Measurements from ENCODE around the gene KCNJ16.

Gene KCNJ16

GRCh38 chr17:70047619-70048419 lies 27.2 kb upstream of the KCNJ16 start:
- H3K27me3 ChIP-seq (ENCODE audit: low read depth, low read length) = no peaks in the 10 kb centered on the region
- H3K4me2 ChIP-seq (ENCODE audit: low read length) = no peak overlapping the region
- H3K9me3 ChIP-seq (ENCODE audit: insufficient read depth, low read length) = 0 out of 2 replicates have a peak, but pooled peaks cover 4% of the 10 kb centered on the region
- TF ChIP-seq CTCF (IDR thresholded peaks at IDR 0.05; ENCODE audit: low read depth, low read length) (no peak), EZH2phosphoT487 (IDR thresholded peaks at IDR 0.05; ENCODE audit: low read depth) (no peak)
- no peak overlapping the region for H3K9ac ChIP-seq (ENCODE audit: low read length)
- H2AFZ ChIP-seq (ENCODE audit: low read depth, low read length) = no peak overlapping the region
- H3K36me3 ChIP-seq (replicated peaks; ENCODE audit: low read depth, low read length) = no peaks in the 10 kb centered on the region
- no peak overlapping the region for H3K4me3 ChIP-seq (ENCODE audit: low read length)
- no peak overlapping the region for H3K27ac ChIP-seq (ENCODE audit: low read length)
- H4K20me1 ChIP-seq (ENCODE audit: insufficient read depth, low read length) = no peaks in the 10 kb centered on the region
- H3K4me1 ChIP-seq (ENCODE audit: low read length) = peaks cover 4% of the 10 kb centered on the region
- no peaks in the 10 kb centered on the region for H3K79me2 ChIP-seq (ENCODE audit: low read length)

GRCh38 chr17:70049801-70050591 lies 25.0 kb upstream of the KCNJ16 start:
- peaks cover 14% of the 10 kb centered on the region for H3K4me1 ChIP-seq (ENCODE audit: low read length)
- TF ChIP-seq CTCF (IDR thresholded peaks at IDR 0.05; ENCODE audit: low read depth, low read length) = no peak
- TF ChIP-seq EZH2phosphoT487 (IDR thresholded peaks at IDR 0.05; ENCODE audit: low read depth) = no peak
- H3K9ac ChIP-seq (ENCODE audit: low read length) = no peak overlapping the region
- H3K27ac ChIP-seq (ENCODE audit: low read length) = no peak overlapping the region
- no peak overlapping the region for H2AFZ ChIP-seq (ENCODE audit: low read depth, low read length)
- no peaks in the 10 kb centered on the region for H3K79me2 ChIP-seq (ENCODE audit: low read length)
- no peak overlapping the region for H3K4me2 ChIP-seq (ENCODE audit: low read length)
- no peak overlapping the region for H3K4me3 ChIP-seq (ENCODE audit: low read length)
- no peaks in the 10 kb centered on the region for H3K27me3 ChIP-seq (ENCODE audit: low read depth, low read length)
- H3K36me3 ChIP-seq (replicated peaks; ENCODE audit: low read depth, low read length) = no peaks in the 10 kb centered on the region
- H3K9me3 ChIP-seq (ENCODE audit: insufficient read depth, low read length) = 0 out of 2 replicates have a peak, but pooled peaks cover 4% of the 10 kb centered on the region
- no peaks in the 10 kb centered on the region for H4K20me1 ChIP-seq (ENCODE audit: insufficient read depth, low read length)

GRCh38 chr17:70050931-70051330 lies 24.1 kb upstream of the KCNJ16 start:
- no peak overlapping the region for H3K4me3 ChIP-seq (ENCODE audit: low read length)
- H3K4me1 ChIP-seq (ENCODE audit: low read length) = peaks cover 14% of the 10 kb centered on the region
- TF ChIP-seq CTCF (IDR thresholded peaks at IDR 0.05; ENCODE audit: low read depth, low read length) = no peak
- TF ChIP-seq EZH2phosphoT487 (IDR thresholded peaks at IDR 0.05; ENCODE audit: low read depth) = no peak
- no peak overlapping the region for H3K9ac ChIP-seq (ENCODE audit: low read length)
- H2AFZ ChIP-seq (ENCODE audit: low read depth, low read length) = no peak overlapping the region
- H4K20me1 ChIP-seq (ENCODE audit: insufficient read depth, low read length) = no peaks in the 10 kb centered on the region
- H3K27ac ChIP-seq (ENCODE audit: low read length) = no peak overlapping the region
- no peaks in the 10 kb centered on the region for H3K36me3 ChIP-seq (replicated peaks; ENCODE audit: low read depth, low read length)
- H3K27me3 ChIP-seq (ENCODE audit: low read depth, low read length) = no peaks in the 10 kb centered on the region
- H3K9me3 ChIP-seq (ENCODE audit: insufficient read depth, low read length) = 0 out of 2 replicates have a peak, but pooled peaks cover 4% of the 10 kb centered on the region
- H3K4me2 ChIP-seq (ENCODE audit: low read length) = no peak overlapping the region
- no peaks in the 10 kb centered on the region for H3K79me2 ChIP-seq (ENCODE audit: low read length)

Data from OCI-LY3 (cell line).